Gastroesophageal sphincter (tissue), 4 donors: ENCODE measurements around the gene DCST1. TPM values are rescaled to one million over a fixed set of nuclear protein-coding genes. Genes with fewer than 3 reads are reported as not detected.

Experiments
- ATAC-seq: fragments of 150-250 bp; one replicate; pipeline ENCODE4 v1.9.1; 2016; ENCODE audit warnings: mild to moderate bottlenecking, moderate library complexity
- H3K27ac ChIP-seq, 4 donors: fragments of 200-600 bp; sonication (generic) in 3 of 4; 1 replicate in 3 of 4; 2 replicates in 1 of 4; pipeline ENCODE4 v1.5.1; 2016 to 2019
- H3K27me3 ChIP-seq: fragments of 200-600 bp; sonication (generic); one replicate; pipeline ENCODE4 v1.5.1; 2019
- H3K36me3 ChIP-seq, 2 donors: fragments of 200-600 bp; sonication (generic); one replicate each; pipeline ENCODE4 v1.5.1; 2019; ENCODE audit warnings: control low read depth in 1 of 2
- H3K4me1 ChIP-seq, 3 donors: fragments of 200-600 bp; sonication (generic); 1 replicate in 2 of 3; 2 replicates in 1 of 3; pipeline ENCODE4 v1.5.1; 2016 to 2019; ENCODE audit warnings: control low read depth in 2 of 3
- H3K4me3 ChIP-seq, 2 donors: fragments of 200-600 bp; sonication (generic); one replicate each; pipeline ENCODE4 v1.5.1; 2019; ENCODE audit warnings: mild to moderate bottlenecking in 1 of 2, moderate library complexity in 1 of 2
- H3K9me3 ChIP-seq, 3 donors: fragments of 200-600 bp; sonication (generic); one replicate each; pipeline ENCODE4 v1.5.1; 2017 to 2019; ENCODE audit warnings: control low read depth in 2 of 3
- CTCF ChIP-seq, 4 experiments: fragments of 200-600 bp in 2 of 4; fragments of 450-650 bp in 2 of 4; sonication (generic) in 1 of 4; IDR thresholded peaks; one replicate each; pipeline ENCODE4 v1.5.1; 2017 to 2019; ENCODE audit warnings: antibody characterized with exemption in 4 of 4, mild to moderate bottlenecking in 2 of 4, moderate library complexity in 2 of 4
- EP300 ChIP-seq: sonication (generic); formaldehyde crosslinking; IDR thresholded peaks from one replicate; pipeline ENCODE4 v1.6.1; 2017; ENCODE audit warnings: antibody characterized with exemption, mild to moderate bottlenecking
- POLR2A ChIP-seq, 2 donors: fragments of 450-650 bp; IDR thresholded peaks; one replicate each; pipeline ENCODE4 v1.6.1; 2017; ENCODE audit warnings: antibody characterized with exemption in 2 of 2, mild to moderate bottlenecking in 2 of 2, moderate library complexity in 1 of 2
- POLR2AphosphoS5 ChIP-seq: sonication (generic); formaldehyde crosslinking; IDR thresholded peaks from one replicate; pipeline ENCODE4 v1.6.1; 2017; ENCODE audit warnings: antibody characterized with exemption
- WGBS, 2 donors: methylation state at CpG; one replicate each; pipeline ENCODE4 v1.1.5; 2018; ENCODE audit warnings: low coverage in 1 of 2; 5-methylcytosine and 5-hydroxymethylcytosine counted together
- total RNA-seq, 4 donors: library from RNA; depleted of rRNA; stranded (reverse); fragments of >200 nt; gene quantifications; one replicate each; pipeline ENCODE4 v1.1.0, GENCODE V29; 2016

The DCST1 gene
- total RNA-seq, 4 donors from 2014 or later, result not detected

- no peaks in the 10 kb centered on the region for H3K27me3 ChIP-seq
- H3K4me3 ChIP-seq, result no peak overlapping the region
These were observed 9.7 kb downstream of the DCST1 start for GRCh38 chr1:155043301-155043702.

GRCh38 chr1:155043793-155044192 lies 10.2 kb downstream of the DCST1 start:
- TF ChIP-seq EP300, result no peak
- no peak for ATAC-seq
- no peak overlapping the region for H3K4me3 ChIP-seq
- WGBS, 2 donors, result 40 to 71% methylated on average over 1 of the region's 3 CpGs
- H3K27ac ChIP-seq, result no peak overlapping the region
- no peaks in the 10 kb centered on the region for H3K27me3 ChIP-seq
- H3K9me3 ChIP-seq, result no peaks in the 10 kb centered on the region
- H3K4me1 ChIP-seq, result peaks cover 0 to 13% (median 5%) of the 10 kb centered on the region in 3 donors
- no peaks in the 10 kb centered on the region for H3K36me3 ChIP-seq

More at GRCh38 chr1:155043301-155043702, 9.7 kb downstream of the DCST1 start:
- Histone ChIP-seq H3K4me1 (peaks cover 0 to 18% (median 5%) of the 10 kb centered on the region in 3 donors), H3K9me3 (no peaks in the 10 kb centered on the region), H3K27ac (no peak overlapping the region), H3K36me3 (no peaks in the 10 kb centered on the region)
- no peak for ATAC-seq
- WGBS, 2 donors, result 69% methylated on average over 9 to 10 of the region's 12 CpGs
- TF ChIP-seq CTCF (IDR thresholded peaks at IDR 0.05) (no peak), EP300 (no peak), POLR2AphosphoS5 (no peak), POLR2A (IDR thresholded peaks at IDR 0.05) (no peak)

GRCh38 chr1:155044365-155044764 lies 10.7 kb downstream of the DCST1 start:
- no peak for ATAC-seq
- peaks cover 0 to 13% (median 3%) of the 10 kb centered on the region in 3 donors for H3K4me1 ChIP-seq
- no peaks in the 10 kb centered on the region for H3K9me3 ChIP-seq
- no peaks in the 10 kb centered on the region for H3K27me3 ChIP-seq
- 76 to 98% methylated on average over 5 to 6 of the region's 6 CpGs for WGBS, 2 donors
- no peak for TF ChIP-seq CTCF (IDR thresholded peaks at IDR 0.05)
- TF ChIP-seq POLR2A (IDR thresholded peaks at IDR 0.05), result no peak
- H3K27ac ChIP-seq, result peak overlapping the region in 1 of 4 donors; percentile 23
- no peak overlapping the region for H3K4me3 ChIP-seq
- no peaks in the 10 kb centered on the region for H3K36me3 ChIP-seq

- Histone ChIP-seq H3K36me3 (no peaks in the 10 kb centered on the region), H3K4me3 (no peak overlapping the region), H3K9me3 (no peaks in the 10 kb centered on the region), H3K27me3 (no peaks in the 10 kb centered on the region), H3K27ac (peak overlapping the region in 1 of 4 donors; percentile 23), H3K4me1 (peaks cover 0 to 20% (median 7%) of the 10 kb centered on the region in 3 donors)
- 30 to 44% methylated on average over 4 to 6 of the region's 7 CpGs for WGBS, 2 donors
- TF ChIP-seq CTCF (IDR thresholded peaks at IDR 0.05) (peak in 3 of 4 experiments; percentile 73 to 81 (median 74)), EP300 (no peak)
- peak; percentile 87 for ATAC-seq
These were observed 11.4 kb downstream of the DCST1 start for GRCh38 chr1:155044812-155045657.

GRCh38 chr1:155048449-155049334 lies 15.1 kb downstream of the DCST1 start:
- H3K4me3 ChIP-seq, result no peak overlapping the region
- no peaks in the 10 kb centered on the region for H3K27me3 ChIP-seq
- peaks cover 0 to 50% (median 20%) of the 10 kb centered on the region in 3 donors for H3K4me1 ChIP-seq
- WGBS, 2 donors, result 82 to 83% methylated on average over 2 to 4 of the region's 8 CpGs
- H3K9me3 ChIP-seq, result no peaks in the 10 kb centered on the region
- H3K27ac ChIP-seq, result no peak overlapping the region
- peaks cover 0 to 3% of the 10 kb centered on the region in 2 donors for H3K36me3 ChIP-seq
- TF ChIP-seq CTCF (IDR thresholded peaks at IDR 0.05), result no peak
- no peak for TF ChIP-seq POLR2A (IDR thresholded peaks at IDR 0.05)
- no peak for TF ChIP-seq POLR2AphosphoS5
- no peak for TF ChIP-seq EP300
- no peak for ATAC-seq
